Activated effector memory CD4-positive, alpha-beta T cell treated with anti-CD3 and anti-CD28 coated beads, Interleukin-2, amount 50 U/mL, for 16 hours (primary cell): Measurements from ENCODE around the gene EIF4B.

Source experiments
- DNase-seq: peaks from one replicate; pipeline ENCODE4 v3.0.0-alpha.2; 2020

The EIF4B gene

GRCh38 chr12:53005986-53006809 lies at the start of gene EIF4B:
Gene EIF4B, plus strand, starts transcription at chr12:53006456. Its CDS starts 28 bp downstream, at chr12:53006484.
- DNase-seq, result peak; percentile 100

GRCh38 chr12:52956987-52957386 lies 49.3 kb upstream of the EIF4B start:
- DNase-seq, result no peak

DNA sequence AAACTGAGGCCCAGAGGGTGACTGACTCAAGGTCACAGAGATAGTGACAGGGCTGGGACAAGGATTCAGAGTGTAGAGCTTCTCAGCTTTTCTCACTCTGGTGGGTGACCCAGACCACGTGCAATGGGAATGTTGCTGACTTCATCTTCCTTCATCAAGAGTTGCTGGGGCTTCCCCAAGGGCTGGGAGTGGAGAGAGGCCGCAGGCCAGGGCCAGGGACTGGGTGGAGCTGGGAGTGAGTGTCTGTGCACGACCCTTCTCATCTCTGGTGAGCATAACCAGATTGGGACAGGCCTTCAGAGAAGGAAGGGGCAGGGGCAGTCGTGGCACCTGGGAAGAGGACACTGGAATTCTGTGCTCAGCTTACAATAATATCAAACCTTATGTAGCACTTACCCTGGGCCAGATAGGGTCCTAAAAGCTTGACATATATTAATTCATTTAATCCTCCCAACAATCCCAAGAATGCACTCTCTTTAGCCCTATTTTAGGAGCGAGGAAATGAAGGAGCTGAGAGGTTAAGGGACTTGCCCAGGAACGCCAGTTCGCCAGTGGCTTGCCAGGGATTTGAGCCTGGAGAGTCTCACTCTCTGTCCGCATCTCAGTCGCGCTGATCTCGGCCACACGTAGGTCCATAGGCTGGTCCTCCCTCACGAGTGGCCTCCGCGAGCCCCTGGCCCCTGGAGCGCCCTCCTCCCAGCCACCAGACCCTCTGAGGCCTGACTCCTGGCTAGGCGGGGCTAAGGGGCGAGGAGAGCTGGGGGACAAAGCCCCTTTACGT lies 41.5 kb upstream of the EIF4B start:
- DNase-seq, result no peak

DNA sequence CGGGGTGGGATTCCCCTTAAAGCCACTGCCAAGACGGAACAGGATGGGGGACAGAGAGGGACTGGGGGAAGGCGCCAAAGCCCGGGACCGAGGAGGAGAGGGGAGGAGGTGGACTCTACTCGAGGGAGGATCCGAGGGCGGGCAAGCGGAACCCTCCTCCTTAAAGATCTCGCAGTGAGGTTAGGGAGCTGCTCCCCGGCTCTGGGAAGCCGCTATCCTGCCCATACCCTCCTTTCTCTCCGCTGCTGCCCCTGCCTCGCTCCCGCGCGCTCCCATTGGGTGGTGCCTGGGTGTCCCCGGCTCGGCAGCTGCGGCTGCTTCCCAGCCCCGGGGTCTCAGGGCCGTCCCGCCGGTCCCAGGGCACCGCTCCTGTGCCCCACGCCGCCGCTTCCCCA lies 40.9 kb upstream of the EIF4B start:
- DNase-seq, result no peak

GRCh38 chr12:52969166-52969795 lies 37.0 kb upstream of the EIF4B start:
- DNase-seq, result no peak

DNA sequence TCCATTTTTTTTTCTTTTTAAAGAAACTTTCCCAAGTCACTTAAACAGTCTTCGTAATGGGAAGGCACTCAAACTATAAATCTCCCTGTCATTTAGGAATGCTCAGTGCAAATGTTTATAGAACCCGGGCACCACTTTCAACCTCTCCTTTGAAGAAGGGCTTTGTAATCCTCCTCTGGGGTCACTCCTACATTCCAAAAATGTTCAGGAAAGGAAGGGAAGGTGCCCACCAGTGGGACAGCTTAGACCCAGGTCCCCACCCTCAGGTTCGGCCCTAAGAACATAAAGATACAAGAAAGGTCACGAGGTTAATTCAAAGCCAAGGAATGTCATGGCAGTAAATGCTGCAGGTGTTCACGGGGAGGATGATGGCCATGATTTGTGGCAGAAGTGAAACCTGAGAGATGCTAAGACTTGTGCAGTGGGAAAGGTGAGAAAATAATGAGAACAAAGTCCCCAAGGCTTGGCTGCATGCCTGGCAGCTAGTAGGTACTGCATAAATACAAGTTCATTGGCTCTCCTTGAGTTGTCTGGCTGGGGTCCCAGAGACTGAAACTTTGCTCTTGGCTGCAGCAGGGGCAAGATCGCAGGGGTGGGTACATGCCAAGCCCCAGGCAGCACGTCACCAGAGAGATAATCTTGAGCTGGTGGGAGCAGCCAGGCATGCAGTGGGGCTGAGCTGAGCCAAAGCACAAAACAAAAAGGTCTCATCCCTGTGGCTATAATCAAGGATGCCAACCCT lies 36.3 kb upstream of the EIF4B start:
- no peak for DNase-seq

DNA sequence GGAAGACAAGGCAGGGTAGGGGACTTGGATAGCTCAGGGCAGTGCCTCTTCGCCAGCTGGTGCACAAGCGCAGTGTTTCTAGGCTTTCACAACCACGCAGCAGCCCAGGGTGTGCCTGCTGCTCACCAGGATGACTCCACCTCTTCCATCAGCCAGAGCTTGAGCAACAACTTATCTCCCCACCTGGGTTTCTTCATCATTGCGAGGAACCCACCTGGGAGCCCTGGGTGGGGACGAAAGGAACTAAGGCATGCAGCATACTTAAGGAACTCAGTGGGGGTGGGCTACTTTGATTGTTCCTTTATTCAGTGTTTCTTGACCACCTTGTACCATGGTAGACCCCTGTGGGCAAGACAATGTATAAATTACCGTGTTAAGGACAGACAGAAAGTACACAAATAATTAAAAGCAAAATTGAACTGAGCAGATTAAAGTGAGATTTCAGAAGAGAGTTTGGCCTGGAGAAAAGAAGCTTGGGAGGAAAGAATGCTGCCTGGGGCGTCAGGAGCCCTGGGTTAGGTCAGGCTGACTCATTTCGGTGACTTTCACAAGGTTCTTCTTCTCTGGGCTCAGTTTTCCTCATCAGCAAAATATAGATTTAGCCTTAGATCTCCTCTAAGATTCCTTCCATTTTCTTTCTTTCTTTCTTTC lies 34.5 kb upstream of the EIF4B start:
- no peak for DNase-seq

DNA sequence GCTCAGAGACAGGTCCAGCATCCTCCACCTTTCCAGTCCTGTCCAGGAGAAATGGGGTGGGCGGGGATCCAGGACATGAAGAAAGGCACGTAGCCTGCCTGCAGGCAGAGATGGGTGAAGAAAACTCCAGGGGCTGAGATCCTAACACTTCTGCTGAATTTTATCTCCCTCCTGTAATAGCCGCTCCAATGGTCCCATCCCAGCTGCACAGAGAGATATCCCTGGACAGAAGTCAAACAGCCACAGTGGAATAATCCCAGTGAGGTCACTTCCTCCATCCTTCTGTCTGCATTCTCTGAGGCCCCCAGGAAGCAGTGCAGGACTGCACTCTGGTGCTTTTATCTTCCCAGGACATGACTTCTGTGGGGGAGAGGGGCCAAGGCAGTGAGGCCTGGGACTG lies 31.1 kb upstream of the EIF4B start:
- DNase-seq, result no peak

GRCh38 chr12:52975820-52976573 lies 30.3 kb upstream of the EIF4B start:
- no peak for DNase-seq

GRCh38 chr12:52976574-52977071 lies 29.6 kb upstream of the EIF4B start:
- DNase-seq, result no peak

DNA sequence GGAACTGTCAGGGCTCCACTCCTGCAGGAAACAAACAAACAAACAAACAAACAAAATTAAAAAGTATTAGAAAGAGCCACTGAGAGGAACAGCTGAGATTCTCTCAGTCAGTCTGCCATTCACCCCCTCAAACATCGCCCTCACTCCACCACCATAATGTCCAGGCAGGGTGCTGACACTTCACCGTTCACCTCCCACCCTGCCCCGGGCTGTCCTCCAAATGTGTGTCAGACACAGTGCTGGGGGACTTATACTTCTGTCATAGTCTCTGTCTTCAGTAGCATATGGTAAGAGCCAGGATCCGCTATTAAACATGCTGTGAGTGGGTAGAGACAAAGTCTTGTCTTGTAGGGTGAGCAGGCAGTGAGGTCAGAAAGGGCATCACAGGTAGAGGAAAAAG lies 29.1 kb upstream of the EIF4B start:
- DNase-seq, result no peak

GRCh38 chr12:52980096-52980649 lies 26.1 kb upstream of the EIF4B start:
- DNase-seq, result no peak

GRCh38 chr12:52980650-52981423 lies 25.4 kb upstream of the EIF4B start:
- peak; percentile 91 for DNase-seq

DNA sequence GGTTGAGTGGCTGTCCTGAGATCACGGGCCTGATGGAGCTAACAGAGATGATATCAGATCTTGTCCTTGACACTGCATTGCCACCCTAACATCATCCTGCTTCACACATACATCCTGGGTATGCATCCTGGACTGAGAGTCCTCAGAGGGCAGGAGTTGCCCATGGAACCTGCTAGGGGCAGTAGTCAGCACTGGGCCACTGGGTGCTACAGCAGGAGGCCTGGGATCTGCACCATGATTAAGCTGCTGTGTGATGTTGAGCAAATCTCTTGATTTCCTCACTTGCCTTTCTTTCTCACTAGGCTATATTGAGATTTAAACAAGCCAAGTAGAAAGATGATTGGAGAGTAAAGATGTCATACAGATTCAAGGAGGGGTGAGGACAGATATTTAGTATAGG lies 22.1 kb upstream of the EIF4B start:
- no peak for DNase-seq

- DNase-seq, result no peak
These were observed 17.4 kb upstream of the EIF4B start for GRCh38 chr12:52988898-52989297.

- no peak for DNase-seq
These were observed 16.1 kb upstream of the EIF4B start for GRCh38 chr12:52990206-52990605.

DNA sequence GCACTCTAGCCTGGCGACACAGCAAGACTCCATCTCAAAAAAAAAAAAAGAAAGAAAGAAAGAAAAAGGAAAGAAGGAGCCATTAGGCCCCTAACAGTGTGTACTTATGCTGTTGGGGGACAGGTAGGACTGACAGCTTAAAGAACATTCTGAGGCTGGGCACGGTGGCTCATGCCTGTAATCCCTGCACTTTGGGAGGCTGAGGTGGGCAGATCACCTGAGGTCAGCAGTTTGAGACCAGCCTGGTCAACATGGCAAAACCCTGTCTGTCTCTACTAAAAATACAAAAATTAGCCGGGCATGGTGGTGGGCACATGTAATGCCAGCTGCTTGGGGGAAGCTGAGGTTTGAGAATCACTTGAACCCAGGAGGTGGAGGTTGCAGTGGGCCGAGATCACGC lies 14.0 kb upstream of the EIF4B start:
- DNase-seq, result peak; percentile 13

DNA sequence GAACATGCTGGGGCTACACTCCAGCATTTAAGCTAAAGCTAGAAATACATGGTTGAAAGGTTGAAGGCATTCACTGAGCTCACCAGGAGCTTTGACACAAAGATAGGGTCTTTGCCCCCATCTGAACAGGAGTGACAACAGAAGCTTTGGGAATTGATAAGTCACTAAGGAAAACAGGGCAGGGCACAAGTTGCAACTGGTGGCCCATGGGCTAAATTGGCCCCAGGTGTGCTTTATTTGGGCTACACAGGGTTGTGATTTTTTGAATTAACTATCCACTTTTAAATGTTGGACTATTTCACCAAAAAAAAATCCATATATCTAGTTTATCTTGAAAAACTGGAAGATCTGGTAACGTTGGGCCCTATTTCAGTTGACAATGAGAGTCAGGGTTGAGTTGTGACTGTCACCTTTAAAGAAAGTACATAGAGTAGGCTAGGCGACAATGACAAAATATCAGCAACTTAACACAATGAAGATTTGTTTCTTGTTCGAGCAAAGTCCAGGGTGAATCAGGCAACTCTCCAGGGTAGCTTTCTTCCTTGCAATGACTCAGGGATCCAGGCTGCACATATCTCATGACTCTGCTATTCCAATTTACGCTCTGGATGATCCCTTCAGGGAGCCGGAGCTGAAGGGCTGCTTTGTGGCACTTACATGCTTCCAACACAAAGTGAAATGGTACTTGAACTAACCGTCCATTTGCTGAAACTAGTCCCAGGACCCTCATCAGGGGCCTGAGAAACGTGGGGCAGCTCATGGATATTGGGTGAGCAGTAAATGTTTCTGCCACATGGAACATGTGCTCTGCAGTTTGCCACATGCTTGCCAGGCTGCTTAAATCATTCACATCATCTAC lies 13.3 kb upstream of the EIF4B start:
- DNase-seq, result peak; percentile 53

- no peak for DNase-seq
These were observed 12.7 kb upstream of the EIF4B start for GRCh38 chr12:52993558-52993869.

DNA sequence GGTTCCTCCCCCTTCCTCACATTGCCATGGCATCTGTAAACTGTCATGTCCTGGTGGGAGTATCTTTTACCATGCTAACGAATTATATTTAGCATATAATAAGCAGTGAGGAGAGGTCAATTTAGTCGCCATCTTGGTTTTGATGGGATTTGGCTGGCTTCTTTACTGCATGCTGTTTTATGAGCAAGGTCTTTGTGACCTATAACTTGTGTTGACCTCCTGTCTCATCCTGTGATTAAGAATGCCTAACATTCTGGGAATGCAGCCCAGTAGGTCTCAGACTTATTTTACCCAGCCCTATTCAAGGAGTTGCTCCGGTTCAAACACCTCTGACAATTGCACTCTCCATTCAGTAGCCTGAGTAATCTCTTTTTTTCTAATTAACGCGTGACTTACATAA lies 2.1 kb upstream of the EIF4B start:
- no peak for DNase-seq
